NCI-H1436 (cell line): ENCODE results near the gene MFF.
"Not testable (repeated sequence)": the region's sequence is repeated elsewhere in the genome, so short reads cannot be mapped to it uniquely, and the experiment has no call there.

Source experiments
- DNase-seq: peaks from one replicate; lab custom pipeline; 2025; lab: John Stamatoyannopoulos, UW

Gene MFF

GRCh38 chr2:227377467-227378351 lies 52.7 kb downstream of the MFF start:
- DNase-seq = no peak

DNA sequence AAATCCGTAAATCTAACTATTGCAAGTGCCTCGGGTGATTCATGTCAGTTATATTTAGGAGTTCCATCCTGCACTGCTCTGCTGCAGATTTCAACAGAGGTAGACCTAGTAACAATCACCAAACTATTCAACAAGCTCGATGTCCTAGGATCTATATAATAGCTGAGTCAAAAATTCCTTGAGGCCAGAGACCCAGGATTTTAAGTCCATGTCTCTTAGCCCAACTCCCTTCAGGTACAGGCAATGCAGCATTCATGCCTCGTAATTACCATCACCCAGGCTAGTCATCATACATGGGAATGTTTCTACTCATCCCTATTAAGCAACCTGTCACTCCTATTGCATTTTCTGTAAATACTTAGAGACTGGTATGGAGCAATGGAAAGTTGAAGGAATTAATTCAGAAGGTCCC lies 53.3 kb downstream of the MFF start:
- DNase-seq = no peak

- no peak for DNase-seq
Observed at GRCh38 chr2:227379095-227379494, 54.0 kb downstream of the MFF start, which contains the start of gene TM4SF20. TSS of gene TM4SF20 (minus strand) at chr2:227379306. CDS start at chr2:227379268, 38 bp downstream.

- DNase-seq = not testable (repeated sequence)
Observed at GRCh38 chr2:227382241-227382835, 57.3 kb downstream of the MFF start.

DNA sequence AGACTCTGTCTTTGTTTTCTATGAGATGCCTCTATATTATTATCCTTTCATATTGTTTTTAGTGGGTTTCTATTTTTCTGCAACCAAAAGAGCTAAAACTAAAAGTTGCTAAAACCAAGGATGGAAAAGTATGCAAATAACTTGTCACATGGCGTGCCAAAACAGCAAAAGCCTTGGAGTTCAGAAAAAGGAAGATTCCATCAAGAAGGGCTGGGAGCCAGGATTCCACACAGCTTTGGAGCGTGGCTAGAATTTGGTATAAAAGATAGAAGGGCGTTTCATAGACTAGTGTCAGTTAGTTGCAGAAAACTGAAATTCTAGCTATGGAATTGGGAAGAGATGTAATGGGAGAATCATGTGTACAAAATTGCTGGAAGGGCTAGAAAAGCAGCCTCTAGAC lies 58.6 kb downstream of the MFF start:
- no peak for DNase-seq

- no peak for DNase-seq
Observed at GRCh38 chr2:227386630-227387029, 61.6 kb downstream of the MFF start.

DNA sequence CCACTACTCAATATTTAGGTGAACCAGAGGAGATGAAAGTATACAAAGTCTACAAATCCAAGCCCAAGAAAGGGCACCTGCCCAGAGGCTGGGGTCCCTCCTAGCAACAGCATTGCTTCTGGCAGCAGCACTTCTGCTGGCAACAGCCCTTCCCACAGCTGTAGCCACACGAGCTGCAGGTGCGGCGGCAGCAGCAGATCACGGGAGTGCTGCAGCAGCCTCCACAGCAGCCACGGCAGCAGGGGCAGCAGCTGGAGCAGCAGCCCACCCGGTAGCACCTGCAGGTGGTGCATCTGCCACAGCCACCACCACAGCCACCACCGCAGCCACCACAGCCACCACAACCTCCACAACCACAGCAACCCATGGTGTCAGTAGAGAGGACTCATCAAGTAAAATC lies 62.5 kb downstream of the MFF start, which contains the start of gene SCYGR1:
SCYGR1 (minus strand) TSS at position 367 of the 400 bp plus-strand sequence; CDS start at position 367, 0 bp downstream.
- DNase-seq = not testable (repeated sequence)

- no peak for DNase-seq
Observed at GRCh38 chr2:227388537-227389011, 63.5 kb downstream of the MFF start.

GRCh38 chr2:227389231-227389630 lies 64.2 kb downstream of the MFF start:
- DNase-seq = no peak

DNA sequence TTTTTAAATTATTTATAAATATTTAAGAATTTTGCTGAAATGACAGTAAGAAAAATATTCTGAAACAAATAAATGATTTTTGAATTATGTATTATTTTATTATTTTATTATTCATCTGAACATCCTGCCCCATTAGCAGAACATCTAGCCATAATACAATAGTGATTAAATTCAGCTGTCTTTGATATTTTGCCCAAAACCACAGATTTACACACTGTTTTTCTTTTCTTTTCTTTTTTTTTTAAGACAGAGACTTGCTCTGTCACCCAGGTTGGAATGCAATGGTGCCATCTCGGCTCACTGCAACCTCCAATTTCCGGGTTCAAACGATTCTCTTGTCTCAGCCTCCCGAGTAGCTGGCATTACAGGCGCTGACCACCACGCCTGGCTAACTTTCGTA lies 64.6 kb downstream of the MFF start:
- DNase-seq = no peak

DNA sequence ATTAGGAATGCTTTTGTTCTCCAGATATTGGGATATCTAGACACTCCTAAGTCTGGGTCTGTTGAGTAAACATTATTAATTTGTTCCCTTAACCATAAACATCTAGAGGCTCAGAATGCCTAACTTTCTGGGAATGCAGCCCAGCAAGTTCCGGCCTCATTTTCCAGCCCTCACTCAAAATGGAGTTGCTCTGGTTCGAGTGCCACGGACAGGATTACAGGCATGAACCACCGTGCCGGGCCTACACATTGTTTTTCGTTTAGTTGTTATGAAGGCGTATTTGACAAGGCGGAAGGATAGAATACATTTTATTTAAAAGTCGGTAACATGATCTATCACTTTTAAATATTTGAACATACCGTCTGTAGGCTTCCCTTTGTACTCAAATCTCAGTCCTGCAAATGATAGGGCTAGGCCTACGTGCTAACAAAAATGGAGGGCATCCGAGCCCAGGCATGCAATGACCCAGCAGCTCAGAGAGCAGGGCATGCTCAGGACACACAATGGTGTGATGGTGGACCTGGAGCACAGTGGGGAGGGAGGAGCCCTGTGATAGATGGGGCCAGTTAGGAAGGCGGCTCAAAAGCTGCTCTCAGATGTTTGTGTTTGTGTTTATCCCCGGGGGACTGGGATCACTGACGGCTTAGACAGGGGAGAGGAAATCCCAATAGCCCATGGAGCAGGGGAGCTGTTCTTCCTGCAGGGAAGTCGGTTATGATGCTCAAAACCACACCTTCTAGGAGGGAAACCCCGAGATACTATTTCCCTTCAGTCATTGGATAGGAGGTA lies 65.6 kb downstream of the MFF start:
- DNase-seq = no peak

DNA sequence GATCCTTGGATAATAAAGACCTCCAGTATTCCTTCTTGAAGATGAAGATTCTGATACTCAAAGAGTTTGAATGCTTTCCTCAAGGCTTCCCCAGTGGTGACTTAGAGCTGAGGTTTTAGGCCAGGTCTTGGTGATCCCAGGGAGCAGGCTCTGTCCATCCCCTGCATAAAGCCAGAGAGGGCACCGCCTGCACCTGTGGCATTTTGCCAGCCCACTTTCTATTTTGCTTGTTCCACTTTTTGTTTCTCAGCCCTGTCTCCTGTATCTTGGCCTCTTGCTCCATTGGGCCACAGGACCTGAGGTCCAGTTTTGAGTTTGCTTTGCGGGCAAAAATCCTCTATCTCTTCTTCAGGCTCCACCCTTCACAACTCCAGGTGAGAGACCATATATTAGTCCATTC lies 69.3 kb downstream of the MFF start:
- no peak for DNase-seq

- DNase-seq = no peak
Observed at GRCh38 chr2:227395556-227395955, 70.5 kb downstream of the MFF start.

- no peak for DNase-seq
Observed at GRCh38 chr2:227397562-227397961, 72.5 kb downstream of the MFF start.

GRCh38 chr2:227398684-227399670 lies 73.9 kb downstream of the MFF start:
- no peak for DNase-seq

GRCh38 chr2:227401550-227401949 lies 76.5 kb downstream of the MFF start:
- DNase-seq = no peak

DNA sequence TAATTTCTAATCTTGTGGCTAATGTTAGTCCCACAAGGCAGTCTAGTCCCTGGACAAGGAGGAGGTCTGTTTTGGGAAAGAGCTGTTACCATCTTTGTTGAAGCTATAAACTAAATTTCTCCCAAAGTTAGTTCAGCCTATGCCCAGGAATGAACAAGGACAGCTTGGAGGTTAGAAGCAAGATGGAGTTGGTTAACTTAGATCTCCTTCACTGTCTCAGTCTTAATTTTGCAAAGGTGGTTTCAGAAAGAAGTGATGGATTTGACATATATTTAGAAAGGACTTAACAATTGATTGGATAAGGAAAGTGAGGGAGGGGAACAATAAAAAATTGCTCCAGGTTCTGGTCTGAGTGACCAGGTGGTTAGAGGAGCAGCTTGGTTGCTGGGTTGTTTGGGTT lies 77.3 kb downstream of the MFF start:
- no peak for DNase-seq

- no peak for DNase-seq
Observed at GRCh38 chr2:227402959-227403358, 77.9 kb downstream of the MFF start.

- no peak for DNase-seq
Observed at GRCh38 chr2:227404585-227405271, 79.7 kb downstream of the MFF start.
